Activated naive CD4-positive, alpha-beta T cell treated with anti-CD3 and anti-CD28 coated beads, Interleukin-2, amount 10 ng/mL, durations not matched to agents 5 hours and 36 hours (primary cell): Measurements from ENCODE around the gene KRTAP9-7. TPM values are rescaled to one million over a fixed set of nuclear protein-coding genes. Genes with fewer than 3 reads are reported as not detected.

ENCODE experiments used
- total RNA-seq, 2 experiments: library from RNA; stranded (reverse); gene quantifications; one replicate each; pipeline ENCODE4 v1.2.3, GENCODE V29; 2021

Gene KRTAP9-7
- total RNA-seq: not detected

GRCh38 chr17:41275648-41276190, at the start of gene KRTAP9-7:
Gene KRTAP9-7, plus strand, starts transcription at chr17:41275698. Its CDS starts 0 bp downstream, at chr17:41275698.

GRCh38 chr17:41226598-41227095, 48.9 kb upstream of the KRTAP9-7 start, which contains the start of gene KRTAP9-2:
Gene KRTAP9-2, plus strand, starts transcription at chr17:41226648. Its CDS starts 7 bp downstream, at chr17:41226655.

GRCh38 chr17:41232399-41233105, 42.9 kb upstream of the KRTAP9-7 start, which contains the start of gene KRTAP9-3:
Gene KRTAP9-3, plus strand, starts transcription at chr17:41232449. Its CDS starts 53 bp downstream, at chr17:41232502.

GRCh38 chr17:41237949-41238437, 37.5 kb upstream of the KRTAP9-7 start, which contains the start of gene KRTAP9-8:
Gene KRTAP9-8, plus strand, starts transcription at chr17:41237999. Its CDS starts 53 bp downstream, at chr17:41238052.

GRCh38 chr17:41249637-41250240, 25.8 kb upstream of the KRTAP9-7 start, which contains the start of gene KRTAP9-4:
Gene KRTAP9-4, plus strand, starts transcription at chr17:41249687. Its CDS starts 34 bp downstream, at chr17:41249721.

GRCh38 chr17:41255381-41256290, 19.9 kb upstream of the KRTAP9-7 start, which contains the start of gene KRTAP9-9:
Gene KRTAP9-9, plus strand, starts transcription at chr17:41255384.

GRCh38 chr17:41265078-41265477, 10.4 kb upstream of the KRTAP9-7 start, which contains the start of gene KRTAP9-6:
Gene KRTAP9-6, plus strand, starts transcription at chr17:41265378. Its CDS starts 0 bp downstream, at chr17:41265378.

GRCh38 chr17:41301916-41302901, 26.7 kb downstream of the KRTAP9-7 start, which contains the start of gene KRTAP29-1:
Gene KRTAP29-1, minus strand, starts transcription at chr17:41302851. Its CDS starts 0 bp downstream, at chr17:41302851.

GRCh38 chr17:41308918-41309359, 33.4 kb downstream of the KRTAP9-7 start, which contains the start of gene KRTAP16-1:
Gene KRTAP16-1, minus strand, starts transcription at chr17:41309309. Its CDS starts 56 bp downstream, at chr17:41309253.

GRCh38 chr17:41315204-41315794, 39.8 kb downstream of the KRTAP9-7 start, which contains the start of gene KRTAP17-1:
Gene KRTAP17-1, minus strand, starts transcription at chr17:41315710. Its CDS starts 60 bp downstream, at chr17:41315650.

Other genes with a start within 250 kb of the KRTAP9-7 start
- gene KRTAP1-5, start 248.5 kb upstream of the KRTAP9-7 start, total RNA-seq: not detected
- gene KRTAP1-4, start 245.5 kb upstream of the KRTAP9-7 start, total RNA-seq: not detected
- not detected for gene KRTAP1-3, start 240.8 kb upstream of the KRTAP9-7 start, total RNA-seq
- not detected for gene KRTAP1-1, start 234.2 kb upstream of the KRTAP9-7 start, total RNA-seq
- not detected for gene KRTAP2-1, start 228.4 kb upstream of the KRTAP9-7 start, total RNA-seq
- not detected for gene KRTAP2-2, start 220.5 kb upstream of the KRTAP9-7 start, total RNA-seq
- not detected for gene KRTAP2-3, start 215.6 kb upstream of the KRTAP9-7 start, total RNA-seq
- not detected for gene KRTAP2-4, start 209.8 kb upstream of the KRTAP9-7 start, total RNA-seq
- not detected for gene KRTAP4-7, start 191.5 kb upstream of the KRTAP9-7 start, total RNA-seq
- gene KRTAP4-8, start 177.6 kb upstream of the KRTAP9-7 start, total RNA-seq: not detected
- gene KRTAP4-16, start 173.5 kb upstream of the KRTAP9-7 start, total RNA-seq: not detected
- not detected for gene KRTAP4-9, start 170.3 kb upstream of the KRTAP9-7 start, total RNA-seq
- gene KRTAP4-11, start 157.3 kb upstream of the KRTAP9-7 start, total RNA-seq: not detected
- gene KRTAP4-12, start 151.5 kb upstream of the KRTAP9-7 start, total RNA-seq: not detected
- not detected for gene KRTAP4-6, start 135.2 kb upstream of the KRTAP9-7 start, total RNA-seq
- not detected for gene KRTAP4-5, start 125.9 kb upstream of the KRTAP9-7 start, total RNA-seq
- not detected for gene KRTAP4-4, start 115.0 kb upstream of the KRTAP9-7 start, total RNA-seq
- gene KRTAP4-3, start 107.5 kb upstream of the KRTAP9-7 start, total RNA-seq: not detected
- gene KRTAP4-2, start 97.5 kb upstream of the KRTAP9-7 start, total RNA-seq: not detected
- gene KRTAP4-1, start 90.8 kb upstream of the KRTAP9-7 start, total RNA-seq: not detected
- gene KRTAP9-1, start 85.8 kb upstream of the KRTAP9-7 start, total RNA-seq: not detected
- gene KRTAP9-2, start 49.0 kb upstream of the KRTAP9-7 start, total RNA-seq: not detected
- gene KRTAP9-3, start 43.2 kb upstream of the KRTAP9-7 start, total RNA-seq: not detected
- not detected for gene KRTAP9-8, start 37.7 kb upstream of the KRTAP9-7 start, total RNA-seq
- not detected for gene KRTAP9-4, start 26.0 kb upstream of the KRTAP9-7 start, total RNA-seq
- gene KRTAP9-9, start 20.3 kb upstream of the KRTAP9-7 start, total RNA-seq: not detected
- gene KRTAP9-6, start 10.3 kb upstream of the KRTAP9-7 start, total RNA-seq: not detected
- under 1 TPM in 1 of 2 experiments, not detected in 1; 0.20 TPM for gene KRTAP29-1, start 27.2 kb downstream of the KRTAP9-7 start, total RNA-seq
- under 1 TPM in 1 of 2 experiments, not detected in 1; 0.14 TPM for gene KRTAP16-1, start 33.6 kb downstream of the KRTAP9-7 start, total RNA-seq
- not detected for gene KRTAP17-1, start 40.0 kb downstream of the KRTAP9-7 start, total RNA-seq
- not detected for gene KRT33A, start 75.1 kb downstream of the KRTAP9-7 start, total RNA-seq
- gene KRT33B, start 94.1 kb downstream of the KRTAP9-7 start, total RNA-seq: not detected
- not detected for gene KRT34, start 106.6 kb downstream of the KRTAP9-7 start, total RNA-seq
- gene KRT31, start 121.9 kb downstream of the KRTAP9-7 start, total RNA-seq: not detected
- gene KRT37, start 148.9 kb downstream of the KRTAP9-7 start, total RNA-seq: not detected
- gene KRT38, start 165.3 kb downstream of the KRTAP9-7 start, total RNA-seq: not detected
- not detected for gene KRT32, start 191.7 kb downstream of the KRTAP9-7 start, total RNA-seq
- gene KRT35, start 205.5 kb downstream of the KRTAP9-7 start, total RNA-seq: not detected
- gene KRT36, start 214.2 kb downstream of the KRTAP9-7 start, total RNA-seq: not detected
- gene KRT13, start 229.9 kb downstream of the KRTAP9-7 start, total RNA-seq: not detected
- not detected for gene KRT15, start 243.2 kb downstream of the KRTAP9-7 start, total RNA-seq